ENCODE measurements around the gene SSPN. TPM values are rescaled to one million over a fixed set of nuclear protein-coding genes. Genes with fewer than 3 reads are reported as not detected.

Gene SSPN
- polyA plus RNA-seq, 2 donors = 0.69 to 2.1 TPM

GRCh38 chr12:26269562-26270284 lies 74.3 kb downstream of the SSPN start:
- H3K36me3 ChIP-seq (ENCODE audit: control insufficient read depth in 2 of 2, insufficient read depth in 2 of 2, low read length in 1 of 2) = no peaks in the 10 kb centered on the region
- no peak overlapping the region for H3K4me3 ChIP-seq (ENCODE audit: low read depth in 1 of 2, low read length in 2 of 2)
- H3K27me3 ChIP-seq (ENCODE audit: control insufficient read depth in 1 of 2, insufficient read depth in 2 of 2, low read length in 2 of 2) = no peaks in the 10 kb centered on the region
- no peak overlapping the region for H3K27ac ChIP-seq (ENCODE audit: low read depth in 2 of 2, low read length in 1 of 2)
- H3K9me3 ChIP-seq (ENCODE audit: control insufficient read depth in 2 of 2, insufficient read depth in 1 of 2, low read depth in 1 of 2, low read length in 1 of 2) = no peaks in the 10 kb centered on the region
- H3K4me1 ChIP-seq (ENCODE audit: control insufficient read depth in 2 of 2, insufficient read depth in 2 of 2, low read length in 1 of 2) = peaks cover 2 to 5% of the 10 kb centered on the region in 2 donors
- WGBS, 2 donors = 87 to 94% methylated on average over 8 of the region's 8 CpGs

- 65 to 73% methylated on average over 2 of the region's 2 CpGs for WGBS, 2 donors
- Histone ChIP-seq H3K9me3 (ENCODE audit: control insufficient read depth in 2 of 2, insufficient read depth in 1 of 2, low read depth in 1 of 2, low read length in 1 of 2) (no peaks in the 10 kb centered on the region), H3K27ac (ENCODE audit: low read depth in 2 of 2, low read length in 1 of 2) (no peak overlapping the region), H3K4me3 (ENCODE audit: low read depth in 1 of 2, low read length in 2 of 2) (no peak overlapping the region), H3K4me1 (ENCODE audit: control insufficient read depth in 2 of 2, insufficient read depth in 2 of 2, low read length in 1 of 2) (peaks cover 2 to 9% of the 10 kb centered on the region in 2 donors), H3K36me3 (ENCODE audit: control insufficient read depth in 2 of 2, insufficient read depth in 2 of 2, low read length in 1 of 2) (no peaks in the 10 kb centered on the region), H3K27me3 (ENCODE audit: control insufficient read depth in 1 of 2, insufficient read depth in 2 of 2, low read length in 2 of 2) (no peaks in the 10 kb centered on the region)
Measured at GRCh38 chr12:26271024-26271423, 75.7 kb downstream of the SSPN start.

GRCh38 chr12:26271889-26272492 lies 76.6 kb downstream of the SSPN start:
- 38 to 51% methylated on average over 14 of the region's 14 CpGs for WGBS, 2 donors
- H3K4me1 ChIP-seq (ENCODE audit: control insufficient read depth in 2 of 2, insufficient read depth in 2 of 2, low read length in 1 of 2) = peaks cover 2 to 9% of the 10 kb centered on the region in 2 donors

GRCh38 chr12:26272851-26273250 lies 77.5 kb downstream of the SSPN start:
- no peak overlapping the region for H3K4me3 ChIP-seq (ENCODE audit: low read depth in 1 of 2, low read length in 2 of 2)
- H3K4me1 ChIP-seq (ENCODE audit: control insufficient read depth in 2 of 2, insufficient read depth in 2 of 2, low read length in 1 of 2) = peaks cover 2 to 9% of the 10 kb centered on the region in 2 donors
- H3K9me3 ChIP-seq (ENCODE audit: control insufficient read depth in 2 of 2, insufficient read depth in 1 of 2, low read depth in 1 of 2, low read length in 1 of 2) = no peaks in the 10 kb centered on the region
- H3K27ac ChIP-seq (ENCODE audit: low read depth in 2 of 2, low read length in 1 of 2) = no peak overlapping the region
- no peaks in the 10 kb centered on the region for H3K27me3 ChIP-seq (ENCODE audit: control insufficient read depth in 1 of 2, insufficient read depth in 2 of 2, low read length in 2 of 2)
- WGBS, 2 donors = 97 to 98% methylated on average over 2 of the region's 2 CpGs
- H3K36me3 ChIP-seq (ENCODE audit: control insufficient read depth in 2 of 2, insufficient read depth in 2 of 2, low read length in 1 of 2) = no peaks in the 10 kb centered on the region

More at GRCh38 chr12:26271889-26272492, 76.6 kb downstream of the SSPN start:
- no peaks in the 10 kb centered on the region for H3K27me3 ChIP-seq (ENCODE audit: control insufficient read depth in 1 of 2, insufficient read depth in 2 of 2, low read length in 2 of 2)
- H3K36me3 ChIP-seq (ENCODE audit: control insufficient read depth in 2 of 2, insufficient read depth in 2 of 2, low read length in 1 of 2) = no peaks in the 10 kb centered on the region
- no peak overlapping the region for H3K4me3 ChIP-seq (ENCODE audit: low read depth in 1 of 2, low read length in 2 of 2)
- H3K9me3 ChIP-seq (ENCODE audit: control insufficient read depth in 2 of 2, insufficient read depth in 1 of 2, low read depth in 1 of 2, low read length in 1 of 2) = no peaks in the 10 kb centered on the region
- H3K27ac ChIP-seq (ENCODE audit: low read depth in 2 of 2, low read length in 1 of 2) = peak overlapping the region in 1 of 2 donors; percentile 37

- 59 to 65% methylated on average over 6 of the region's 6 CpGs for WGBS, 2 donors
Measured at GRCh38 chr12:26273811-26274210, 78.4 kb downstream of the SSPN start.

GRCh38 chr12:26274441-26275312 lies 79.3 kb downstream of the SSPN start:
- Histone ChIP-seq H3K27me3 (ENCODE audit: control insufficient read depth in 1 of 2, insufficient read depth in 2 of 2, low read length in 2 of 2) (no peaks in the 10 kb centered on the region), H3K36me3 (ENCODE audit: control insufficient read depth in 2 of 2, insufficient read depth in 2 of 2, low read length in 1 of 2) (no peaks in the 10 kb centered on the region), H3K27ac (ENCODE audit: low read depth in 2 of 2, low read length in 1 of 2) (peak overlapping the region; percentile 60 to 89), H3K9me3 (ENCODE audit: control insufficient read depth in 2 of 2, insufficient read depth in 1 of 2, low read depth in 1 of 2, low read length in 1 of 2) (no peaks in the 10 kb centered on the region), H3K4me3 (ENCODE audit: low read depth in 1 of 2, low read length in 2 of 2) (no peak overlapping the region), H3K4me1 (ENCODE audit: control insufficient read depth in 2 of 2, insufficient read depth in 2 of 2, low read length in 1 of 2) (peaks cover 2 to 9% of the 10 kb centered on the region in 2 donors)
- WGBS, 2 donors = 29 to 33% methylated on average over 13 of the region's 13 CpGs

More at GRCh38 chr12:26273811-26274210, 78.4 kb downstream of the SSPN start:
- no peaks in the 10 kb centered on the region for H3K9me3 ChIP-seq (ENCODE audit: control insufficient read depth in 2 of 2, insufficient read depth in 1 of 2, low read depth in 1 of 2, low read length in 1 of 2)
- peaks cover 2 to 9% of the 10 kb centered on the region in 2 donors for H3K4me1 ChIP-seq (ENCODE audit: control insufficient read depth in 2 of 2, insufficient read depth in 2 of 2, low read length in 1 of 2)
- no peaks in the 10 kb centered on the region for H3K36me3 ChIP-seq (ENCODE audit: control insufficient read depth in 2 of 2, insufficient read depth in 2 of 2, low read length in 1 of 2)
- H3K4me3 ChIP-seq (ENCODE audit: low read depth in 1 of 2, low read length in 2 of 2) = no peak overlapping the region
- no peak overlapping the region for H3K27ac ChIP-seq (ENCODE audit: low read depth in 2 of 2, low read length in 1 of 2)
- no peaks in the 10 kb centered on the region for H3K27me3 ChIP-seq (ENCODE audit: control insufficient read depth in 1 of 2, insufficient read depth in 2 of 2, low read length in 2 of 2)

- H3K4me3 ChIP-seq (ENCODE audit: low read depth in 1 of 2, low read length in 2 of 2) = no peak overlapping the region
Measured at GRCh38 chr12:26275313-26276131, 80.1 kb downstream of the SSPN start.

GRCh38 chr12:26276709-26277108 lies 81.3 kb downstream of the SSPN start:
- H3K36me3 ChIP-seq (ENCODE audit: control insufficient read depth in 2 of 2, insufficient read depth in 2 of 2, low read length in 1 of 2) = no peaks in the 10 kb centered on the region
- H3K27me3 ChIP-seq (ENCODE audit: control insufficient read depth in 1 of 2, insufficient read depth in 2 of 2, low read length in 2 of 2) = no peaks in the 10 kb centered on the region
- no peak overlapping the region for H3K27ac ChIP-seq (ENCODE audit: low read depth in 2 of 2, low read length in 1 of 2)
- no peaks in the 10 kb centered on the region for H3K9me3 ChIP-seq (ENCODE audit: control insufficient read depth in 2 of 2, insufficient read depth in 1 of 2, low read depth in 1 of 2, low read length in 1 of 2)
- no peak overlapping the region for H3K4me3 ChIP-seq (ENCODE audit: low read depth in 1 of 2, low read length in 2 of 2)
- WGBS, 2 donors = 98% methylated on average over 2 of the region's 2 CpGs
- H3K4me1 ChIP-seq (ENCODE audit: control insufficient read depth in 2 of 2, insufficient read depth in 2 of 2, low read length in 1 of 2) = peaks cover 0 to 9% of the 10 kb centered on the region in 2 donors

More at GRCh38 chr12:26275313-26276131, 80.1 kb downstream of the SSPN start:
- H3K27me3 ChIP-seq (ENCODE audit: control insufficient read depth in 1 of 2, insufficient read depth in 2 of 2, low read length in 2 of 2) = no peaks in the 10 kb centered on the region
- peaks cover 2 to 9% of the 10 kb centered on the region in 2 donors for H3K4me1 ChIP-seq (ENCODE audit: control insufficient read depth in 2 of 2, insufficient read depth in 2 of 2, low read length in 1 of 2)
- no peaks in the 10 kb centered on the region for H3K9me3 ChIP-seq (ENCODE audit: control insufficient read depth in 2 of 2, insufficient read depth in 1 of 2, low read depth in 1 of 2, low read length in 1 of 2)
- H3K36me3 ChIP-seq (ENCODE audit: control insufficient read depth in 2 of 2, insufficient read depth in 2 of 2, low read length in 1 of 2) = no peaks in the 10 kb centered on the region
- H3K27ac ChIP-seq (ENCODE audit: low read depth in 2 of 2, low read length in 1 of 2) = peak overlapping the region; percentile 60 to 87
- 84 to 91% methylated on average over 11 of the region's 11 CpGs for WGBS, 2 donors
